ENCODE measurements around the gene AP2A2. TPM values are rescaled to one million over a fixed set of nuclear protein-coding genes. Genes with fewer than 3 reads are reported as not detected.
A peak's percentile ranks its signal among the peaks of the same experiment; 100 is the strongest.

AP2A2 gene
- total RNA-seq, 1 donor = 50.7 TPM

GRCh38 chr11:1060852-1061616 lies 135.4 kb downstream of the AP2A2 start:
- Histone ChIP-seq H4K20me1 (ENCODE audit: insufficient read depth, low read length) (no peaks in the 10 kb centered on the region), H3K27ac (ENCODE audit: low read depth, low read length) (peak overlapping the region; percentile 28), H3K79me2 (ENCODE audit: insufficient read depth, low read length) (no peaks in the 10 kb centered on the region), H3K36me3 (ENCODE audit: insufficient read depth, low read length) (no peaks in the 10 kb centered on the region), H3K9me3 (ENCODE audit: low read depth, low read length) (no peaks in the 10 kb centered on the region), H3K27me3 (ENCODE audit: insufficient read depth, low read length) (peaks cover 1% of the 10 kb centered on the region), H3K4me3 (ENCODE audit: insufficient read depth, low read length) (peak overlapping the region; percentile 10), H3K4me2 (ENCODE audit: insufficient read depth, low read length) (peak overlapping the region; percentile 76), H2AFZ (ENCODE audit: low read length) (peak overlapping the region; percentile 59), H3K4me1 (ENCODE audit: insufficient read depth, low read length) (peaks cover 10% of the 10 kb centered on the region)
- no peak for TF ChIP-seq CTCF (IDR thresholded peaks at IDR 0.05; ENCODE audit: extremely low read depth, low read depth, low read length)
- peak; percentile 93 for DNase-seq (ENCODE audit: insufficient read length, low spot score, missing footprints)

Small RNAs within 50 kb of the gene (small RNA-seq; reads per million reads assigned to genes)
- not detected for gene RNU6-1025P

Other genes with a start within 250 kb of the AP2A2 start
- 38.0 and 44.2 TPM in 2 replicates for gene DEAF1, start 230.6 kb upstream of the AP2A2 start, total RNA-seq
- 17.4 and 21.2 TPM in 2 replicates for gene TMEM80, start 230.1 kb upstream of the AP2A2 start, total RNA-seq
- gene EPS8L2, start 219.6 kb upstream of the AP2A2 start, total RNA-seq = 29.7 and 30.1 TPM in 2 replicates
- gene TALDO1, start 178.4 kb upstream of the AP2A2 start, total RNA-seq = 204 TPM in 2 replicates
- 31.5 and 37.3 TPM in 2 replicates for gene GATD1, start 148.4 kb upstream of the AP2A2 start, total RNA-seq
- gene CEND1, start 135.8 kb upstream of the AP2A2 start, total RNA-seq = not detected in 2 replicates
- gene SLC25A22, start 127.6 kb upstream of the AP2A2 start, total RNA-seq = 8.0 and 9.0 TPM in 2 replicates
- gene PIDD1, start 120.6 kb upstream of the AP2A2 start, total RNA-seq = 5.9 and 6.5 TPM in 2 replicates
- 227 and 386 TPM in 2 replicates for gene RPLP2, start 115.9 kb upstream of the AP2A2 start, total RNA-seq
- 32.1 and 32.6 TPM in 2 replicates for gene PNPLA2, start 107.0 kb upstream of the AP2A2 start, total RNA-seq
- gene CRACR2B, start 98.0 kb upstream of the AP2A2 start, total RNA-seq = 0.59 and 0.72 TPM in 2 replicates
- gene CD151, start 92.9 kb upstream of the AP2A2 start, total RNA-seq = 366 and 416 TPM in 2 replicates
- 47.4 and 60.8 TPM in 2 replicates for gene POLR2L, start 83.3 kb upstream of the AP2A2 start, total RNA-seq
- 168 and 186 TPM in 2 replicates for gene TSPAN4, start 83.0 kb upstream of the AP2A2 start, total RNA-seq
- 43.9 and 48.9 TPM in 2 replicates for gene CHID1, start 15.1 kb upstream of the AP2A2 start, total RNA-seq
- gene MUC6, start 110.8 kb downstream of the AP2A2 start, total RNA-seq = not detected in 2 replicates
- gene MUC2, start 149.0 kb downstream of the AP2A2 start, total RNA-seq = not detected in 2 replicates
- gene MUC5AC, start 232.1 kb downstream of the AP2A2 start, total RNA-seq = not detected in 2 replicates